Parietal lobe (tissue), 2 donors: ENCODE measurements around the gene B3GAT3. TPM values are rescaled to one million over a fixed set of nuclear protein-coding genes. Genes with fewer than 3 reads are reported as not detected.

Source experiments
- small RNA-seq: library from RNA; depleted of rRNA; stranded (forward); fragments of <200 nt; gene quantifications from one replicate; pipeline ENCODE3, GENCODE V24; 2014; ENCODE audit warnings: low replicate concordance
- total RNA-seq: library from RNA; depleted of rRNA; stranded (reverse); fragments of >200 nt; gene quantifications from one replicate; pipeline ENCODE4 v1.2.3, GENCODE V29; 2014

The B3GAT3 gene
- total RNA-seq = 22.5 TPM

GRCh38 chr11:62621567-62622470 lies at the start of gene B3GAT3:
B3GAT3 (minus strand) TSS chr11:62621986; CDS start chr11:62621947, 39 bp downstream.

DNA sequence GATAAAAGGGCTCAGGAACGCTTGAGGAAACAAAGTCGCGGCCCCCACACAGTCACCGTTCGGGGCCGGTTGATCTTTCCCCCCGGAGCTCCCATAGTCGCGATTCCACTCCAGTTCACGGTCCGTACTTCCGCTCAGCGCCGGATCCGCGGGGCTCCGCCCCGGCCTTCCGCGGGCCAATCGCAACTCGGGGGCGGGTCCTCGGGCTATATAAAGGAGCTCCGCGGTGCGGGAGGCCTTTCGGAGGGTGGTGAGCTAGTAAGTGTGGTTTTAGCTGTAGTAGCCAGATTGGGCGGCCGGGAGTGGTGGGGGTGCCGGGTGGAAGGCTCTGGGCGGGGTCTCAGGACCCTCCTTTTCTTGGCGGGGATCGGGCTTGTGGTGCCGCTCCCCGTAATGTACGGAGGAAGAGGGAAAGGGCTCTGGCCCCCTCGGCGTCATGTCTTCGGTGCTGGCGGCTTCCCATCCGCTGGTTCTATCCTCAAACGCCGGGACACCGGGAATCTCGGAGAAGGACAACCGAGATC lies 43.4 kb upstream of the B3GAT3 start, which contains the start of the genes C11orf98 and CSKMT:
Gene C11orf98 (minus strand): TSS at position 136 of the 524 bp plus-strand sequence. CDS start 41 bp downstream, at position 95.
Gene CSKMT (plus strand): TSS at position 238 of the 524 bp plus-strand sequence. CDS start 568 bp downstream, outside the sequence.

GRCh38 chr11:62645946-62646824 lies 24.4 kb upstream of the B3GAT3 start, which contains the start of gene GANAB:
GANAB (minus strand) TSS chr11:62646613; CDS start chr11:62646599, 14 bp downstream.

DNA sequence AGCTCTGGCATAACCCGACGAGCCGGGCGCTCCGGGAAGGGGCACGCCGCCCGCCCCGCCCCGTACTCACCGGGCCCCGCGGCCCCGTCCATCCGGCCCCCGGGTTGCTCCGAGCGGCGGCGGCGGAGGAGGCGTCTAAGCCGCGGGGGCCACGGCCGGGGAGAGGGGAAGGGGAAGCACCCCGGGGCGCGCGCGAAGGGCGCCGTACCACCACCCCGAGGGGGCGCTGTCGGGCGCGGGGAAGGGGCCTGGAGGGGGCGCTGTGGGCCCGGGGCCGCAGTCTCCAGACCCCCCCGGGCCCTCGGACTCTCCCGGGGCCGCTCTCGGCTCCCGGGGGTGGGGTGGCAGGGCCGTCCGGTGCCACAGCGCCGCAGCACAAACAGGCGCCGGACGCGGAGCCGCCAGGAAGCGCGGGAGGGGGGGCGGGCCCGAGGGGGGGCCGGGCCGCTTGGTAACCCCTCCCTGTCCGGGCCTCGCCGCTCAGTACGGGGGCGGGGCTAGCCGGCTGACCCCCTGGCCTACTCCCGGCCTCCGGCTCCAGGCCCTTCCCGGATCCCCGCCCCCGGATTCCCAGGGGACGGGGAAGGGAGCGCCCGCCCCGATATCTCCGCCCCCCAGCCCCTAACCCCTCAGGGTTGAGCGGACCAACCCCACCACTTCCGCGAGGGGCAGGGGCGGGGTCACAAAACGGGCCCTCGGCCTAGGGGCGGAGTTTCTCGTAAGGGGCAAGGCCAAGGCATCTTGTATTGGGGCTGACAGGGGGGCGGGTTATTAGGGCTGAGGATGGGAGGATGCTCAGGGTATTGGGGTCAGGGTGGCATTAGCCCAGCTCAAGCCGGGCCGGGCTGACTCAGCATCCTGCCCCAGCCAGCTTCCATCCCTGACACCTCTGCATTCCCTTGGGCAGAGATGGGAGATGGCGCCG lies 9.2 kb downstream of the B3GAT3 start, which contains the start of the genes EML3 and ROM1:
Gene EML3 (minus strand): TSS at position 410 of the 925 bp plus-strand sequence. CDS start 318 bp downstream, at position 92.
Gene ROM1 (plus strand): TSS at position 892 of the 925 bp plus-strand sequence. CDS start 25 bp downstream, at position 917.

DNA sequence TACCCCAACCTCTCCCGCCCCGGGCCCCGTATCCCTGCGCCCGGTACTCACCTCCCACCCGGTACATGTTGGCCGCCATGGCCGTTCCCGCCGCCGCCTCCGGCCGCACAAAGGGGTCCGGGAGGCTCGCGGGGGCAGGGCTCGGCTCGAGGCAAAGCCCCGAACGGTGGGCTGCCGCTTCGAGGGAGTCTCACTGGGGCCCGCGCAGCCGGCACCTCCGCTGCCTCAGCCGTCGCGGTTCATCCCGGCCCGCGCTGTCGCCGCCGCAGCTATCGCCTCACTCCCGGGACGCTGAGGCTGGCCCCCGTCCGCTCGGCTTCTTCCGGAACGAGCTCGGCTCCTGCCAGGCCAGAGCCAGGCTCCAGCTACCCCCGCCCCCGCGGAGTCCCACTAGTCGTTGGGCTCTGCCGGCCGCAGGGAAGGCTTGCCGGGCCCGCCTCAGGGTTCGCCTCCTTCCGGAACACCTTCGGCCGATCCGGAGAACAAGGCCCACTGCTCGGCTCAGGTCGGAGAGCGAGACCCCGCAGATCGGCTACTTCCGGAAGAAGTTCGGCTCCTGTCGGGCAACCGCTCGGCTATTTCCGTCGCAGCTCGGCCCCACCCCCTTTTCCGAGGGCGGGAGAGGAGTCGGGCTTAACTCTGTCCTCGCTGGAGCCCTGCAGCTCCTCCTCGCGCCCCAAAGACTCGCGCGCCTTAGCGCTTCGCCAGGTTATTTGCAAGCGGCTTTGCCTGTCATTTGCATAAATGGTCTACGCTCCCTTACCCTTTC lies 20.2 kb downstream of the B3GAT3 start, which contains the start of gene MTA2:
Gene MTA2 (minus strand): TSS at position 494 of the 769 bp plus-strand sequence. CDS start 415 bp downstream, at position 79.

DNA sequence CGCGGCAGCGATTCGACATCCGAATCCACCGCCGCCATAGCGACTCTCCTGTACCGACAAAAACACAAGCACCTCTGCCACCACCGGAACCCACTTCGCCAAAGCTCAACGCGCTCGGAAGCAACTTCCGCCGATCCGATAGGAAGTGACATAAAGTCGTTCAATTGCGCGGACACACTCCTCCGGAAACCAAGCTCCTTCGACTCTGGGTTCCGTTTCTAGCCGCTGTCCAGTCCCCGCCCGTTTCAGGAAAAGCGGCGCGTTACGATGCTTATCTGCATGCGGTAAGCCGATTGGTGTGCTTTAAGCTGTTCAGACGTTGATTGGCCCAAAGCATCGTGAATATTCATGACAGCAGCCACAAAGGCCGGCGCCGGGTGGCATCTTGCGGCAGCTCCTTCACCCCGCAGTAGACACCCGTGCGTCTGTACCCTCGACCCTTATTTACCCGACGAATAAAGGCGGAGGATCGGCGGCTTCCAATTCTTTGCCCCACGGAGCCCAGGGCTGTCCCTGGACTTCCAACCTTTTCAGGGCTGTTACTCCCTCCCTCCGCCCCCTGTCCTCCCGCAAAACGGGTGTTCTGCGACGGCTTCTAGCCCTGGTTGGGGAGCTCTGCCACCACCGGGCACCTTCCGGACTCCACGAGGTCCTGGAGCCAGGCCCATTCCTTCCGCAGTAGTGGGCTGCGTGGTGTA lies 30.2 kb downstream of the B3GAT3 start, which contains the start of gene TUT1:
Gene TUT1 (minus strand): TSS at position 76 of the 698 bp plus-strand sequence. CDS start 38 bp downstream, at position 38.

GRCh38 chr11:62573592-62574362 lies 48.0 kb downstream of the B3GAT3 start, which contains the start of gene EEF1G:
EEF1G (minus strand) TSS chr11:62573891; CDS start chr11:62573842, 49 bp downstream.

Small RNA genes within 50 kb of the gene (small RNA-seq; reads per million reads assigned to genes)
- not detected for gene AP001458.1
- not detected for gene MIR6747
- not detected for gene SNORA57

Other genes with a start within 250 kb of the B3GAT3 start
- not detected for gene SCGB1A1, start 203.0 kb downstream of the B3GAT3 start, total RNA-seq
- gene AHNAK, start 75.2 kb downstream of the B3GAT3 start, total RNA-seq = 13.5 TPM
- 1,400 TPM for gene EEF1G, start 48.1 kb downstream of the B3GAT3 start, total RNA-seq
- gene TUT1, start 30.5 kb downstream of the B3GAT3 start, total RNA-seq = 7.5 TPM
- 139 TPM for gene MTA2, start 20.1 kb downstream of the B3GAT3 start, total RNA-seq
- 5.9 TPM for gene EML3, start 9.2 kb downstream of the B3GAT3 start, total RNA-seq
- 0.94 TPM for gene ROM1, start 8.7 kb downstream of the B3GAT3 start, total RNA-seq
- 64.8 TPM for gene GANAB, start 24.6 kb upstream of the B3GAT3 start, total RNA-seq
- gene INTS5, start 31.3 kb upstream of the B3GAT3 start, total RNA-seq = 16.3 TPM
- 19.7 TPM for gene C11orf98, start 43.2 kb upstream of the B3GAT3 start, total RNA-seq
- 8.8 TPM for gene CSKMT, start 43.3 kb upstream of the B3GAT3 start, total RNA-seq
- 4.1 TPM for gene UQCC3, start 49.7 kb upstream of the B3GAT3 start, total RNA-seq
- 5.6 TPM for gene LBHD1, start 50.3 kb upstream of the B3GAT3 start, total RNA-seq
- gene UBXN1, start 57.1 kb upstream of the B3GAT3 start, total RNA-seq = 85.1 TPM
- gene LRRN4CL, start 67.5 kb upstream of the B3GAT3 start, total RNA-seq = 0.31 TPM
- 102 TPM for gene BSCL2, start 85.4 kb upstream of the B3GAT3 start, total RNA-seq
- gene GNG3, start 85.7 kb upstream of the B3GAT3 start, total RNA-seq = 28.8 TPM
- 30.0 TPM for gene HNRNPUL2, start 105.5 kb upstream of the B3GAT3 start, total RNA-seq
- gene TTC9C, start 106.5 kb upstream of the B3GAT3 start, total RNA-seq = 28.2 TPM
- 13.8 TPM for gene ZBTB3, start 132.2 kb upstream of the B3GAT3 start, total RNA-seq
- gene POLR2G, start 139.6 kb upstream of the B3GAT3 start, total RNA-seq = 60.1 TPM
- gene TAF6L, start 149.4 kb upstream of the B3GAT3 start, total RNA-seq = 16.0 TPM
- gene TMEM179B, start 165.4 kb upstream of the B3GAT3 start, total RNA-seq = 22.8 TPM
- gene TMEM223, start 170.0 kb upstream of the B3GAT3 start, total RNA-seq = 15.7 TPM
- gene NXF1, start 183.5 kb upstream of the B3GAT3 start, total RNA-seq = 33.2 TPM
- 40.1 TPM for gene STX5, start 210.1 kb upstream of the B3GAT3 start, total RNA-seq
- not detected for gene TEX54, start 210.9 kb upstream of the B3GAT3 start, total RNA-seq
- gene WDR74, start 217.6 kb upstream of the B3GAT3 start, total RNA-seq = 45.7 TPM